GM12891 (cell line): ENCODE results near the gene METRN.

Experiments
- POLR2A ChIP-seq: IDR thresholded peaks from 2 replicates; pipeline ENCODE4 v1.6.1; 2011; ENCODE audit warnings: low read depth, low read length, control low read depth
- POLR2AphosphoS5 ChIP-seq: IDR thresholded peaks from 2 replicates; pipeline ENCODE4 v1.6.1; 2011; ENCODE audit warnings: low read depth, low read length, control low read depth
- TAF1 ChIP-seq: IDR thresholded peaks from 2 replicates; pipeline ENCODE4 v1.6.1; 2011; ENCODE audit warnings: low read depth, low read length, control low read depth

DNA sequence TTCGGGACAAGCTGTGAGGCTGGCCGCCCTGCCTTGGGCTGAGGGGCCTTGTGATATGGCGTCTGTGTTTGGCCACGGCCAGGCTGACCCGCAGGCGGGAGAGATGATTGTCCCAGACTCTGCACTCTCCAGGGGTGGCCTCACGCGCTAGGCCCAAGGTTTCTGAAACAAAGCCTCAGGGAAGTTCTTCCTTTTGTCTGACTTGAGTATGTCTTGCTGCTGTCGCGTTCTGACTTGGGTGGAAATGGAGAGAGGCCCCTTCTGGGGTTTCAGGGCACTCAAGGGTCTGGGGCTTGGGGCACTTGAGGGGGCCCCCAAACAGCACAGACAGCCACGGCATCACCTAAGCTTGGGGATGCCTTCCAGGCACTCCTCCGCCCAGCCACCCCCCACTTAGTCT lies 3.8 kb upstream of the METRN start:
- TF ChIP-seq POLR2AphosphoS5 (no peak), POLR2A (no peak), TAF1 (no peak)
